Tibial nerve (tissue), 4 donors: ENCODE results near the gene CCDC74B. TPM values are rescaled to one million over a fixed set of nuclear protein-coding genes. Genes with fewer than 3 reads are reported as not detected.
"Not testable (repeated sequence)": the region's sequence is repeated elsewhere in the genome, so short reads cannot be mapped to it uniquely, and the experiment has no call there.

Experiments used
- DNase-seq, 2 donors: peaks; one replicate each; pipeline ENCODE4 v3.0.0-alpha.2; 2019; ENCODE audit warnings: low spot score in 2 of 2
- H3K27ac ChIP-seq, 4 donors: fragments of 200-600 bp; sonication (generic) in 3 of 4; one replicate each; pipeline ENCODE4 v1.5.1; 2017 to 2019; ENCODE audit warnings: mild to moderate bottlenecking in 1 of 4
- H3K27me3 ChIP-seq, 2 donors: fragments of 200-600 bp; sonication (generic) in 1 of 2; one replicate each; pipeline versions ENCODE4 v1.5.1 to v1.6.0; 2017 to 2019
- H3K36me3 ChIP-seq, 3 donors: fragments of 200-600 bp; sonication (generic); one replicate each; pipeline ENCODE4 v1.5.1; 2018 to 2019
- H3K4me1 ChIP-seq, 4 donors: fragments of 200-600 bp; sonication (generic) in 3 of 4; one replicate each; pipeline ENCODE4 v1.5.1; 2017 to 2019
- H3K4me3 ChIP-seq, 4 donors: fragments of 200-600 bp; sonication (generic) in 3 of 4; one replicate each; pipeline ENCODE4 v1.5.1; 2017 to 2019; ENCODE audit warnings: mild to moderate bottlenecking in 1 of 4, moderate library complexity in 1 of 4
- H3K9me3 ChIP-seq, 4 donors: fragments of 200-600 bp; sonication (generic) in 3 of 4; one replicate each; pipeline ENCODE4 v1.5.1; 2017 to 2019
- CTCF ChIP-seq, 5 experiments: fragments of 200-600 bp in 3 of 5; fragments of 450-650 bp in 2 of 5; sonication (generic) in 3 of 5; IDR thresholded peaks; one replicate each; pipeline ENCODE4 v1.5.1; 2016 to 2019; ENCODE audit warnings: antibody characterized with exemption in 5 of 5, mild to moderate bottlenecking in 3 of 5, moderate library complexity in 2 of 5
- EP300 ChIP-seq, 2 donors: sonication (generic); formaldehyde crosslinking; IDR thresholded peaks; one replicate each; pipeline ENCODE4 v1.6.1; 2017; ENCODE audit warnings: antibody characterized with exemption in 2 of 2, mild to moderate bottlenecking in 1 of 2
- POLR2A ChIP-seq, 2 donors: fragments of 450-650 bp; IDR thresholded peaks; one replicate each; pipeline ENCODE4 v1.6.1; 2017; ENCODE audit warnings: antibody characterized with exemption in 2 of 2, mild to moderate bottlenecking in 2 of 2, moderate library complexity in 2 of 2
- WGBS, 2 donors: methylation state at CpG; one replicate each; pipeline ENCODE4 v1.1.5; 2018; 5-methylcytosine and 5-hydroxymethylcytosine counted together
- total RNA-seq, 4 donors: library from RNA; depleted of rRNA; stranded (reverse); fragments of >200 nt; gene quantifications; one replicate each; pipeline ENCODE4 v1.1.0, GENCODE V29; 2016

The CCDC74B gene
- total RNA-seq, 4 donors from 2014 or later, result 7.2 to 32.6 (median 23.3) TPM

- 91 to 94% methylated on average over 13 to 18 of the region's 29 CpGs for WGBS, 2 donors
- no peak for DNase-seq
- Histone ChIP-seq H3K27ac (no peak overlapping the region), H3K36me3 (peaks cover 0 to 92% (median 0%) of the 10 kb centered on the region in 3 donors), H3K27me3 (no peaks in the 10 kb centered on the region), H3K9me3 (no peaks in the 10 kb centered on the region), H3K4me3 (no peak overlapping the region), H3K4me1 (no peaks in the 10 kb centered on the region)
- no peak for TF ChIP-seq EP300 (IDR thresholded peaks at IDR 0.05)
- no peak for TF ChIP-seq POLR2A (IDR thresholded peaks at IDR 0.05)
Observed at GRCh38 chr2:130154773-130155765, 10.2 kb upstream of the CCDC74B start.

DNA sequence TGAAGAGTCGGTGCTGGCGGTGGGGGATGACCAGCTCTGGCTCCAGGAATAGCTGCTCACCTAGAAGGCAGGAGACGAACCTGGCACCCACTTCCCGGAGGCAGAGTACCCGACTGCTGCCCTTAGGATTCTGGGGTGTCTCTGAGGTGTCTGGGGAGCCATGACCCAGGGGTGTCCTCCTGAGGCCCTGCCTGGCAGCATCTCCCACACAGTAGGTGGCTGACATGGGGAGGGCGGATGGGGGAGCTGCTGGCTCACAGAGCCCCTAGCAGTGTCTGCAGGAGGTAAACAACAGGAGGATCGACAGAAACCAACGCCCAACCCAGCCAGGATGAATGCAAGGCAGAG, 9.5 kb upstream of the CCDC74B start:
- 96 to 100% methylated on average over 5 of the region's 8 CpGs for WGBS, 2 donors
- H3K27ac ChIP-seq, H3K27me3 ChIP-seq, H3K4me3 ChIP-seq, H3K4me1 ChIP-seq, H3K9me3 ChIP-seq, DNase-seq: not testable (repeated sequence)
- peaks cover 0 to 85% (median 0%) of the 10 kb centered on the region in 3 donors for H3K36me3 ChIP-seq

- DNase-seq, H3K4me3 ChIP-seq, H3K27me3 ChIP-seq, H3K4me1 ChIP-seq, H3K9me3 ChIP-seq, H3K27ac ChIP-seq: not testable (repeated sequence)
- WGBS, 2 donors, result 91 to 95% methylated on average over 14 to 16 of the region's 23 CpGs
- H3K36me3 ChIP-seq, result peaks cover 0 to 80% (median 0%) of the 10 kb centered on the region in 3 donors
Observed at GRCh38 chr2:130153721-130154422, 9.0 kb upstream of the CCDC74B start.

DNA sequence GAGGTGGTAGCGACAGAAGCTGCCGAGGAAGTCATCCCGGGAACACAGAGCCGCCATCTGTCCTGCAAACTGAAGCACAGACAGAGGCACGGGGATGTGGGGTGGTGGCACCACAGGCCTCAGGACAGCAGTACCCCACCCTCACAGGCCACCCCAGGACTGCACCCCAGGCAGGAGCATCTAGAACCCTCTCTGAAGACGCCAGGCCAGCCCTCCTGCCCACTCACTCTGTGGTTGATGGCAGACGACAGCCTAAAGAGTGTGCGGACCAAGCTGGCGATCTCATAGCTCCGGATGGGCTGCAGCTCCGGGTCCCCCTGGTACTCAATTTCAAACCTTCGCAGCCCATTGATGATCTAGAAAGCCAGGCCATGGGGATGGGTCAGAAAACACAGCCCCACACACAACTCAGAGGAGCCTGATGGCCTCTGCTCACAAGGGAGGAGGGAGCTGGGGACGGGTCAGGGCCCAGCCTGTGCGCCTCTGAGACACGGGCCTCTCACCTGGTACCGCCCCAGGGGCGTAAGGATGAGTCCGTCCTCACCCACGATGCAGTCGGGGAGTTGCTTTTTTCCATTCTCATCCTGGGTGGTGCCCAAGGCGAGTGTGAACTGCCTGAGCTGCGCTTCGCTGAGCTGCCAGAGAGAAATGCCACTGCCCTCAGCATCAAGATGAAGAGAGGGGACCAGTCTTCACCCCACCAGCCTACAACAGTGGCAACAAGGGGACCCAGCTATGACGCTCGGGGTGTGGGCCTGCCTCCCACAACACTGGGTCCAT, 8.1 kb upstream of the CCDC74B start:
- no peak for DNase-seq
- 89 to 91% methylated on average over 20 to 23 of the region's 25 CpGs for WGBS, 2 donors
- H3K36me3 ChIP-seq, result peaks cover 0 to 72% (median 0%) of the 10 kb centered on the region in 3 donors

GRCh38 chr2:130152136-130152815, 7.4 kb upstream of the CCDC74B start:
- not testable (repeated sequence) for H3K27ac ChIP-seq, H3K27me3 ChIP-seq, DNase-seq, H3K4me1 ChIP-seq, H3K9me3 ChIP-seq, H3K4me3 ChIP-seq
- 95% methylated on average over 13 to 17 of the region's 27 CpGs for WGBS, 2 donors
- H3K36me3 ChIP-seq, result peaks cover 0 to 64% (median 0%) of the 10 kb centered on the region in 3 donors

More for the DNA sequence above, 8.1 kb upstream of the CCDC74B start:
- Histone ChIP-seq H3K9me3 (no peaks in the 10 kb centered on the region), H3K27ac (no peak overlapping the region), H3K4me3 (no peak overlapping the region), H3K4me1 (no peaks in the 10 kb centered on the region), H3K27me3 (no peaks in the 10 kb centered on the region)
- no peak for TF ChIP-seq CTCF (IDR thresholded peaks at IDR 0.05)

GRCh38 chr2:130151145-130151512, 6.2 kb upstream of the CCDC74B start:
- not testable (repeated sequence) for H3K4me3 ChIP-seq, H3K9me3 ChIP-seq, H3K4me1 ChIP-seq, H3K27ac ChIP-seq, H3K27me3 ChIP-seq, DNase-seq
- peaks cover 0 to 56% (median 0%) of the 10 kb centered on the region in 3 donors for H3K36me3 ChIP-seq
- WGBS, 2 donors, result 71 to 91% methylated on average over 4 to 5 of the region's 5 CpGs
